Testis (tissue), 3 donors: ENCODE data around the gene C20orf141. TPM values are rescaled to one million over a fixed set of nuclear protein-coding genes. Genes with fewer than 3 reads are reported as not detected.

ENCODE experiments used
- DNase-seq: peaks from one replicate; pipeline ENCODE4 v3.0.0-alpha.2; 2019
- H3K27ac ChIP-seq, 2 donors: fragments of 200-600 bp; sonication (generic); one replicate each; pipeline ENCODE4 v1.5.1; 2019
- H3K27me3 ChIP-seq: fragments of 200-600 bp; sonication (generic); one replicate; pipeline ENCODE4 v1.5.1; 2019
- H3K36me3 ChIP-seq: fragments of 200-600 bp; sonication (generic); one replicate; pipeline ENCODE4 v1.5.1; 2017; ENCODE audit warnings: low read depth; ENCODE audit errors: missing control alignments
- H3K4me1 ChIP-seq: fragments of 200-600 bp; sonication (generic); one replicate; pipeline ENCODE4 v1.5.1; 2019
- H3K4me3 ChIP-seq, 2 donors: fragments of 200-600 bp; sonication (generic); one replicate each; pipeline ENCODE4 v1.5.1; 2017 to 2019
- H3K9me3 ChIP-seq: fragments of 200-600 bp; sonication (generic); one replicate; pipeline ENCODE4 v1.5.1; 2017
- CTCF ChIP-seq, 3 experiments: fragments of 450-650 bp in 2 of 3; fragments of 200-600 bp in 1 of 3; sonication (generic) in 1 of 3; IDR thresholded peaks; one replicate each; pipeline ENCODE4 v1.5.1; 2016 to 2019; ENCODE audit warnings: antibody characterized with exemption in 3 of 3, mild to moderate bottlenecking in 2 of 3, moderate library complexity in 1 of 3
- POLR2A ChIP-seq: fragments of 450-650 bp; IDR thresholded peaks from one replicate; pipeline ENCODE4 v1.6.1; 2017; ENCODE audit warnings: antibody characterized with exemption, mild to moderate bottlenecking, moderate library complexity
- WGBS, 2 donors: methylation state at CpG; one replicate each; pipeline ENCODE4 v1.1.5; 2018; 5-methylcytosine and 5-hydroxymethylcytosine counted together
- intact Hi-C: fragments of 100-400 bp; cut with DNase I; formaldehyde crosslinking; loops from one replicate; pipeline ENCODE4 v1.15.1; 2023; ENCODE audit warnings: low total_unique reads
- polyA plus RNA-seq: library from polyadenylated mRNA; stranded (reverse); fragments of 350-450 nt; fragmentation: Illumina TruSeq; extraction: RNeasy Lipid Tissue Mini Kit (QIAGEN cat#74804); gene quantifications from one replicate; pipeline ENCODE4 v1.2.3, GENCODE V29; 2014; ENCODE audit warnings: low read depth, low replicate concordance; ENCODE audit not compliant: insufficient read depth
- total RNA-seq, 2 donors: library from RNA; depleted of rRNA; stranded (reverse); fragments of >200 nt; gene quantifications; one replicate each; pipeline ENCODE4 v1.2.3, GENCODE V29; 2016

C20orf141 gene
- total and polyA plus RNA-seq, 3 donors from 2014 or later = 53.6 to 177 (median 154) TPM

- Histone ChIP-seq H3K4me1 (peaks cover 8% of the 10 kb centered on the region), H3K9me3 (no peaks in the 10 kb centered on the region), H3K27ac (no peak overlapping the region), H3K4me3 (no peak overlapping the region), H3K36me3 (no peaks in the 10 kb centered on the region), H3K27me3 (no peaks in the 10 kb centered on the region)
- DNase-seq = no peak
- no peak for TF ChIP-seq POLR2A
- TF ChIP-seq CTCF (IDR thresholded peaks at IDR 0.05) = no peak
- 84 to 97% methylated on average over 7 to 8 of the region's 8 CpGs for WGBS, 2 donors
- intact Hi-C loops = no loop called here
Measured at GRCh38 chr20:2815242-2815900, 584 bp downstream of the C20orf141 start.

DNA sequence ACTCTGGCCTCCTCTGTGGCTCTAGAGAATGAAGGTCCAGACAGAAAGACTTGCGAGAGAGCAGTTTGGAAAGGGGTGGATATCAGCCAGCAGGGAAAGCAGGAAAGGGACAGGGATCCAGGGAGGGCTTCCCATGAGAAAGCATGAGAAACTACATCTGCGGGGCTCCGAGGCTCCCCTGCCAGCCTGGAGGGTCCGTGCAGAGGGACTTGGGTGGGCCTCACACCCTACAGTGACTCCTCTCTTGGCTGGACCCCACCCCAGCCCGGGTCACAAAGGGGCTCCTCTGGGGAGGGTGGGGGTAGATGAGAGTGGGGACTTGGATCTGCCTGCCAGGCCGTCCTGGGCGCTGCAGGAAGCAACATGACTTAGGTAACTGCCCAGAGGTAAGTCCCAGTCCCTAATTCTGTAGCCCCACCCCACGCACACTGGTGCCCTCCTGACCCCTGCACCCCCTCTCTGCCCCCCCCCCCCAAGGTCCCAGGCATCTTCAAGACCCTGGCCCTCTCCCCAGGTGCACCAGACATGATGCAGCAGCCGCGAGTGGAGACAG is 1.3 kb downstream of the C20orf141 start, which contains the start of gene TMEM239:
TMEM239 (plus strand) TSS at position 335 of the 553 bp plus-strand sequence; CDS start at position 526, 191 bp downstream.
- Histone ChIP-seq H3K27me3 (no peaks in the 10 kb centered on the region), H3K9me3 (no peaks in the 10 kb centered on the region), H3K36me3 (no peaks in the 10 kb centered on the region), H3K27ac (no peak within 1 kb of the TSS), H3K4me3 (no peak within 1 kb of the TSS), H3K4me1 (peaks cover 11% of the 10 kb centered on the region)
- DNase-seq = no peak
- WGBS, 2 donors = 70 to 82% methylated on average over 9 to 10 of the region's 10 CpGs
- TF ChIP-seq CTCF (IDR thresholded peaks at IDR 0.05) = no peak
- no peak for TF ChIP-seq POLR2A
- intact Hi-C loops = no loop called here

DNA sequence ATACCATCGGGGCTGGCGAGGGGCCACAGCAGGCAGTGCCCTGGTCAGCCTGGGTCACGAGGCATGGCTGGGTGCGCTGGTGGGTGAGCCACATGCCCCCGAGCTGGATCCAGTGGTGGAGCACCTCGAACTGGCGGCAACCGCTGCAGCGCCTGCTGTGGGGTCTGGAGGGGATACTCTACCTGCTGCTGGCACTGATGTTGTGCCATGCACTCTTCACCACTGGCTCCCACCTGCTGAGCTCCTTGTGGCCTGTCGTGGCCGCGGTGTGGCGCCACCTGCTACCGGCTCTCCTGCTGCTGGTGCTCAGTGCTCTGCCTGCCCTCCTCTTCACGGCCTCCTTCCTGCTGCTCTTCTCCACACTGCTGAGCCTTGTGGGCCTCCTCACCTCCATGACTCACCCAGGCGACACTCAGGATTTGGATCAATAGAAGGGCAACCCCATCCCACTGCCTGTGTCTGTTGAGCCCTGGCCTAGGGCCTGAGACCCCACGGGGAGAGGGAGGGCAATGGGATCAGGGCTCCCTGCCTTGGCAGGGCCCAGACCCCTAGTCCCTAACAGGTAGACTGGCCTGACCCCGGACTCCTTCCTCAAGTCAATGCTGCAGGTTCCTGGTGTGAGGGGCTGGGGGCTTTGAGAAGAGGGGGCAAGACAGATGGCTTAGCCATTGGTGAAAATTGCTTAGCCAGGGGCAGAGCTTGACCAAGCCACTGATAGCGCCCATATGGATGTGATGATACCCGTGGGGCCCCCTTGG is 2.0 kb downstream of the C20orf141 start:
- DNase-seq = no peak
- WGBS, 2 donors = 90 to 91% methylated on average over 8 to 13 of the region's 20 CpGs
- TF ChIP-seq POLR2A (no peak), CTCF (IDR thresholded peaks at IDR 0.05) (no peak)
- H3K27me3 ChIP-seq = no peaks in the 10 kb centered on the region
- no peak overlapping the region for H3K27ac ChIP-seq
- H3K9me3 ChIP-seq = no peaks in the 10 kb centered on the region
- H3K4me3 ChIP-seq = no peak overlapping the region
- intact Hi-C loops = no loop called here
- H3K4me1 ChIP-seq = peaks cover 11% of the 10 kb centered on the region
- H3K36me3 ChIP-seq = no peaks in the 10 kb centered on the region

- peaks cover 11% of the 10 kb centered on the region for H3K4me1 ChIP-seq
- no peaks in the 10 kb centered on the region for H3K27me3 ChIP-seq
- H3K9me3 ChIP-seq = no peaks in the 10 kb centered on the region
- no peak for DNase-seq
- no peak overlapping the region for H3K27ac ChIP-seq
- no peak overlapping the region for H3K4me3 ChIP-seq
- TF ChIP-seq POLR2A (no peak), CTCF (IDR thresholded peaks at IDR 0.05) (no peak)
- no peaks in the 10 kb centered on the region for H3K36me3 ChIP-seq
- intact Hi-C loops = no loop called here
- 94% methylated on average over 2 of the region's 2 CpGs for WGBS, 2 donors
Measured at GRCh38 chr20:2817341-2817726, 2.5 kb downstream of the C20orf141 start.
